K562 (cell line): ENCODE measurements around the gene DAPK2. TPM values are rescaled to one million over a fixed set of nuclear protein-coding genes. Genes with fewer than 3 reads are reported as not detected.

Experiments used
- ATF2 ChIP-seq: sonication (generic); formaldehyde crosslinking; IDR thresholded peaks from 2 replicates; pipeline ENCODE4 v1.8.1; 2022; ENCODE audit warnings: missing genetic modification reagents
- HNRNPK ChIP-seq: fragments of 200-400 bp; formaldehyde crosslinking; IDR thresholded peaks from one replicate; pipeline ENCODE4 v1.6.1; 2018; ENCODE audit warnings: mild to moderate bottlenecking, low read depth, low read length; ENCODE audit not compliant: poor library complexity, severe bottlenecking
- NCOA4 ChIP-seq: fragments of 450-650 bp; IDR thresholded peaks from 2 replicates; pipeline ENCODE4 v1.6.1; 2018; ENCODE audit warnings: mild to moderate bottlenecking; ENCODE audit not compliant: partially characterized antibody
- NR1H2 ChIP-seq: sonication (generic); formaldehyde crosslinking; IDR thresholded peaks from 2 replicates; pipeline ENCODE4 v1.4.0; 2020; ENCODE audit warnings: mild to moderate bottlenecking, missing genetic modification reagents
- REST ChIP-seq, 2 experiments: fragments of 450-650 bp; formaldehyde crosslinking in 1 of 2; IDR thresholded peaks; 2 replicates each; pipeline versions ENCODE4 v1.4.0 to v1.6.1; 2014 to 2020; ENCODE audit warnings: mild to moderate bottlenecking in 2 of 2, borderline replicate concordance in 1 of 2, low read depth in 1 of 2
- SOX6 ChIP-seq: fragments of 450-650 bp; IDR thresholded peaks from 2 replicates; pipeline ENCODE4 v1.6.1; 2014; ENCODE audit warnings: mild to moderate bottlenecking
- TAF9B ChIP-seq: fragments of 450-650 bp; IDR thresholded peaks from 2 replicates; pipeline ENCODE4 v1.6.1; 2018; ENCODE audit warnings: mild to moderate bottlenecking; ENCODE audit not compliant: partially characterized antibody
- ZC3H8 ChIP-seq: fragments of 450-650 bp; IDR thresholded peaks from 2 replicates; pipeline ENCODE4 v1.6.1; 2017
- ZFP36 ChIP-seq: fragments of 150-350 bp; IDR thresholded peaks from 2 replicates; pipeline ENCODE4 v1.6.1; 2018; ENCODE audit warnings: low read length, low read depth; ENCODE audit not compliant: partially characterized antibody
- ZNF143 ChIP-seq: sonication (generic); formaldehyde crosslinking; IDR thresholded peaks from 2 replicates; pipeline ENCODE4 v1.9.0; 2022; ENCODE audit warnings: mild to moderate bottlenecking, missing genetic modification reagents
- ZNF511 ChIP-seq: sonication (generic); formaldehyde crosslinking; IDR thresholded peaks from 2 replicates; pipeline ENCODE4 v1.8.0; 2022; ENCODE audit warnings: mild to moderate bottlenecking, missing genetic modification reagents
- ZNF785 ChIP-seq: fragments of 250-450 bp; sonication (Bioruptor Pico); IDR thresholded peaks from 2 replicates; pipeline ENCODE4 v1.4.0; 2020; ENCODE audit warnings: mild to moderate bottlenecking
- polyA plus RNA-seq, 8 experiments: library from polyadenylated mRNA; depleted of rRNA in 4 of 8; stranded (reverse) in 5 of 8; unstranded in 3 of 8; fragments of >200 nt; fragmentation: Nextera tagmentation in 2 of 8; fragmentation: Illumina TruSeq in 1 of 8; extraction: Ambion mirVana in 2 of 8; extraction: Trizol in 1 of 8; gene quantifications; 2 replicates each; pipeline versions ENCODE4 v1.2.1 to v1.2.3, GENCODE V29; 2011 to 2014; ENCODE audit warnings: inconsistent platforms in 1 of 8, missing spikeins in 1 of 8
- total RNA-seq, 7 experiments: library from RNA; depleted of rRNA in 6 of 7; stranded (reverse); fragments of >200 nt in 6 of 7; fragmentation: Illumina TruSeq in 2 of 7; extraction: Trizol in 2 of 7; gene quantifications; 2 replicates each; pipeline versions ENCODE4 v1.2.1 to v1.2.3, GENCODE V29; 2011 to 2021; ENCODE audit warnings: low replicate concordance in 1 of 7
- TF ChIP-seq, protein P1 (sequence below): fragments of 450-650 bp; IDR thresholded peaks from 2 replicates; pipeline ENCODE4 v1.6.1; 2016; ENCODE audit warnings: borderline replicate concordance
- TF ChIP-seq, protein P2 (sequence below): sonication (generic); formaldehyde crosslinking; IDR thresholded peaks from 2 replicates; pipeline ENCODE4 v1.8.0; 2022; ENCODE audit warnings: missing genetic modification reagents, mild to moderate bottlenecking, moderate library complexity, borderline replicate concordance

Gene DAPK2
- total and polyA plus RNA-seq, 9 of the 15 experiments (the other 6 are each of a cell fraction or from before 2014, with no cell fraction given) = 0.14 to 5.2 (median 2.2) TPM

DNA sequence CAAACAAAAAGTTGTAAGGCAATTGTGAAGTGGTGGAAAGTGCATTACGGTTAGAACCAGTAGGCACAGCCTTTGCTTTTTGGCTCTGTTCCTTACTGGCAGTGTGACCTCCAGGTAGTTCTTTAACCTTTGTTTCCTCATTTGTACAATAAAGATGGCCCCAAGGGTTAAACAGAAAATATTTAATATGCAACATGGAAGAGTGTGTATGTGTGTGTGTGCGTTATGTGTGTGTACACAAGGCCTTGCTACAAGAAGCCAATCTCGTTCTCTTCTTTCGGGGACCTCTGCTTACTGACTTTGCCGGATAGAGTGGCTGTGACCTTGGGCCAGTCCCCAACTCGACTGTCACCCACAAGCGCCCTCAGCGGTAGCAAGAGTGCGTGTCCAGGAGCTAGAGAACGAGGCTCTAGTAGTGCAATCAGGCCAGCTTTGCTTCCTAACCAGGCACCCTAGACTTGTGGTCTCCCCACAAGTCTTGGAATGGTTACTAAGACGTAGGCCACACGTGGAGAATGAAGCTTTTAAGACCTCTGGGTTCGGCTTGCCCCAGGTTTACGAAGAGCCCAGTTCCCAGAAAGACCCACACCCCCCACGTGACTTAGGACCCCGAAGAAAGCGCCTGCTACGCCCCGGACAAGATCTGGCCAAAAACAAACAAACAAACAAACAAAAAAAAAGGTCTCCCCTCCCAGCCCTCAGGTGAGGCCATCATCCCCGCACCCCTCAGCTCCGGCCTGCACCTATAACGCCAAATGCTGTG lies 46.8 kb upstream of the DAPK2 start (continued):
- TF ChIP-seq REST (IDR thresholded peaks at IDR 0.05; ENCODE audit: borderline replicate concordance) (no peak; the same call in 1 of the 2 replicates), REST (CRISPR knock-in tag; IDR thresholded peaks at IDR 0.05; ENCODE audit: low read depth) (0 out of 2 replicates have a peak, but pooled peaks have one; percentile 28), SOX6 (no peak), ZNF511 (no peak), ATF2 (CRISPR knock-in tag) (no peak), ZC3H8 (no peak), HNRNPK (no peak), NR1H2 (no peak), ZFP36 (no peak), ZNF143 (CRISPR knock-in tag) (no peak), ZNF785 (CRISPR knock-in tag) (no peak), NCOA4 (no peak), TAF9B (no peak)
- TF ChIP-seq, protein P1, sequence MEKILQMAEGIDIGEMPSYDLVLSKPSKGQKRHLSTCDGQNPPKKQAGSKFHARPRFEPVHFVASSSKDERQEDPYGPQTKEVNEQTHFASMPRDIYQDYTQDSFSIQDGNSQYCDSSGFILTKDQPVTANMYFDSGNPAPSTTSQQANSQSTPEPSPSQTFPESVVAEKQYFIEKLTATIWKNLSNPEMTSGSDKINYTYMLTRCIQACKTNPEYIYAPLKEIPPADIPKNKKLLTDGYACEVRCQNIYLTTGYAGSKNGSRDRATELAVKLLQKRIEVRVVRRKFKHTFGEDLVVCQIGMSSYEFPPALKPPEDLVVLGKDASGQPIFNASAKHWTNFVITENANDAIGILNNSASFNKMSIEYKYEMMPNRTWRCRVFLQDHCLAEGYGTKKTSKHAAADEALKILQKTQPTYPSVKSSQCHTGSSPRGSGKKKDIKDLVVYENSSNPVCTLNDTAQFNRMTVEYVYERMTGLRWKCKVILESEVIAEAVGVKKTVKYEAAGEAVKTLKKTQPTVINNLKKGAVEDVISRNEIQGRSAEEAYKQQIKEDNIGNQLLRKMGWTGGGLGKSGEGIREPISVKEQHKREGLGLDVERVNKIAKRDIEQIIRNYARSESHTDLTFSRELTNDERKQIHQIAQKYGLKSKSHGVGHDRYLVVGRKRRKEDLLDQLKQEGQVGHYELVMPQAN = peak; percentile 61; the same call in 1 of the 2 replicates
- TF ChIP-seq, protein P2, sequence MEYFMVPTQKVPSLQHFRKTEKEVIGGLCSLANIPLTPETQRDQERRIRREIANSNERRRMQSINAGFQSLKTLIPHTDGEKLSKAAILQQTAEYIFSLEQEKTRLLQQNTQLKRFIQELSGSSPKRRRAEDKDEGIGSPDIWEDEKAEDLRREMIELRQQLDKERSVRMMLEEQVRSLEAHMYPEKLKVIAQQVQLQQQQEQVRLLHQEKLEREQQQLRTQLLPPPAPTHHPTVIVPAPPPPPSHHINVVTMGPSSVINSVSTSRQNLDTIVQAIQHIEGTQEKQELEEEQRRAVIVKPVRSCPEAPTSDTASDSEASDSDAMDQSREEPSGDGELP (CRISPR knock-in tag) = no peak
